ENCODE measurements around the gene IRF2.
A peak's percentile ranks its signal among the peaks of the same experiment; 100 is the strongest.

IRF2 gene

DNA sequence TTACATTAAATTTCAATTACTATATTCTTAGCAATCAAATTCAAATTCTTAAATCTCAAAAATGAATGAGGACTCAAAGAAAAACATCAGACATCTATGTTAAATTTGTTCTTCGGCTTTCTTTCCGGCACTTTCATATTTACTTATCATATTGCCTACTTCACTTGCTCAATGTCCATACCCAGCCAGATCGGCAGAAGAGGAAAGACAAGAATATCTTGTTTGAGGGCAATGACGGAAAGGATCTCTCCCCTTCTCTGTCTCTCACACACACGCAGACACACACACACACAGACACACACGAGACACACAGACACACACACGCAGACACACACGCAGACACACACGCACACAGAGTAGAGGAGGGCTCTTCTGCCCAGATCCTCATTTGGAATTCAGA lies 13.2 kb upstream of the IRF2 start:
- no peak overlapping the region for H3K4me3 ChIP-seq
- TF ChIP-seq, protein P1, sequence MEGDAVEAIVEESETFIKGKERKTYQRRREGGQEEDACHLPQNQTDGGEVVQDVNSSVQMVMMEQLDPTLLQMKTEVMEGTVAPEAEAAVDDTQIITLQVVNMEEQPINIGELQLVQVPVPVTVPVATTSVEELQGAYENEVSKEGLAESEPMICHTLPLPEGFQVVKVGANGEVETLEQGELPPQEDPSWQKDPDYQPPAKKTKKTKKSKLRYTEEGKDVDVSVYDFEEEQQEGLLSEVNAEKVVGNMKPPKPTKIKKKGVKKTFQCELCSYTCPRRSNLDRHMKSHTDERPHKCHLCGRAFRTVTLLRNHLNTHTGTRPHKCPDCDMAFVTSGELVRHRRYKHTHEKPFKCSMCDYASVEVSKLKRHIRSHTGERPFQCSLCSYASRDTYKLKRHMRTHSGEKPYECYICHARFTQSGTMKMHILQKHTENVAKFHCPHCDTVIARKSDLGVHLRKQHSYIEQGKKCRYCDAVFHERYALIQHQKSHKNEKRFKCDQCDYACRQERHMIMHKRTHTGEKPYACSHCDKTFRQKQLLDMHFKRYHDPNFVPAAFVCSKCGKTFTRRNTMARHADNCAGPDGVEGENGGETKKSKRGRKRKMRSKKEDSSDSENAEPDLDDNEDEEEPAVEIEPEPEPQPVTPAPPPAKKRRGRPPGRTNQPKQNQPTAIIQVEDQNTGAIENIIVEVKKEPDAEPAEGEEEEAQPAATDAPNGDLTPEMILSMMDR (IDR thresholded peaks at IDR 0.05), result no peak
- no peak overlapping the region for H3K27ac ChIP-seq

DNA sequence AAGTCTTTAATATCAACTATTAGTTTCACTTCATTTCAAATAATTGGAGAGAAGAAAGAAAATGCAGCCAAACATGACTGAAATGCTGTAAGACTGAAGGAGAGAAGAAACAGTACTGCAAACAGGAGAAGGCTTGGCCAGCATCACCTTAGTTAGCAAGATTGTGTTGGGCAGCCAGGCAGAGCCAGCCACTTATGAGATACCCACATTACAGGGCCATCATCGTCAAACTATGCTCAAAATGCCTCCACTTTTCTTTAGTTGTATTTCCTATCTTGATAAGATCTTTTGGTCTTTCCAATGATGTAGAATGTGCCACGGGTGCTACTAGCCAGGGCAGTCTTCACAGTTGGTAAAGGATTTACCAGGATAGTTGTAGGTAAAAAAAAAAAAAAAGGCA lies 10.9 kb upstream of the IRF2 start:
- DNase-seq (ENCODE audit: low spot score), result no peak
- Histone ChIP-seq H3K4me3 (no peak overlapping the region), H3K27ac (no peak overlapping the region)
- TF ChIP-seq, protein P1 (IDR thresholded peaks at IDR 0.05), result no peak

More for the DNA sequence above, 13.2 kb upstream of the IRF2 start:
- no peak for DNase-seq (ENCODE audit: low spot score)

DNA sequence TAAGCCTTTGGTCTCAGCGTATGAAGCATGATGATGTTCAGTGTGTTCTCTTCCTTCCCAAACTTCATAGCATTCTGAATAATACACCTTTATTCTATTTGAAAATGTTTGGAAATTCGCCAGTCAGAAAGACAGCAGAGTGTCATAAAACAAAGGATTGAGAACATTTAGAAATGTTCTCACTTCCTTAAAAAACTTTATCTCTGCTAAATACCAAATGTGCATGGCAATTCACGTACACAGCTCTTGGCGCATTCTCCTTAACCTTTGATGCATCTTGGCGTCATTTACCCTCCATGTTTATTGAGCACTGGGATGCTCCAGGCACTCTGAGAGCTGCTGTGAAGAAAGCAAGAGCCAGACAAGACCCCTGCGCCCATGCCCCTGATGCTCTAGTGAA lies 7.2 kb upstream of the IRF2 start:
- TF ChIP-seq, protein P1 (IDR thresholded peaks at IDR 0.05), result no peak
- Histone ChIP-seq H3K4me3 (no peak overlapping the region), H3K27ac (no peak overlapping the region)
- DNase-seq (ENCODE audit: low spot score), result no peak

DNA sequence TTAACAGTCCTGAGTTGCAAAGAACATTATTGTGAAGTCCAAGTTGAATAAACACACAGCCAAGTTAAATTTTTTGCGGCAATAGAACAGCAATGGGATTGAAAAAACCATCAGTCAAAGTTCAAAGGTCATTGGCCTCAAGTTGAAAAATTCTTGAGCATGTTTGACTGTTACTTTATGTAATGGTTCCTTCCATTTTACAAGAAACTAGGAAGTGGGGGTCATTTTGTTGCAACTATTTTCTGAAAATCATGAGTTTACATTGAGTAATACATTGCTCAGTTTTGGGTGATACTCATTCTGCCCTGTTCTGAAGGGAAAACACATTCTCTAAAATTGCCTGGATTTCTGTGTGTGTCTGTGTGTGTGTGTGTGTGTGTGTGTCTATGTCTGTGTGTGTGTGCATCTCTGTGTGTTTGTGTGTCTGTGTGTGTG lies 5.2 kb upstream of the IRF2 start:
- Histone ChIP-seq H3K27ac (peak overlapping the region in 1 of 2 donors; percentile 8), H3K4me3 (no peak overlapping the region)
- TF ChIP-seq, protein P1 (IDR thresholded peaks at IDR 0.05), result no peak
- DNase-seq (ENCODE audit: low spot score), result no peak

DNA sequence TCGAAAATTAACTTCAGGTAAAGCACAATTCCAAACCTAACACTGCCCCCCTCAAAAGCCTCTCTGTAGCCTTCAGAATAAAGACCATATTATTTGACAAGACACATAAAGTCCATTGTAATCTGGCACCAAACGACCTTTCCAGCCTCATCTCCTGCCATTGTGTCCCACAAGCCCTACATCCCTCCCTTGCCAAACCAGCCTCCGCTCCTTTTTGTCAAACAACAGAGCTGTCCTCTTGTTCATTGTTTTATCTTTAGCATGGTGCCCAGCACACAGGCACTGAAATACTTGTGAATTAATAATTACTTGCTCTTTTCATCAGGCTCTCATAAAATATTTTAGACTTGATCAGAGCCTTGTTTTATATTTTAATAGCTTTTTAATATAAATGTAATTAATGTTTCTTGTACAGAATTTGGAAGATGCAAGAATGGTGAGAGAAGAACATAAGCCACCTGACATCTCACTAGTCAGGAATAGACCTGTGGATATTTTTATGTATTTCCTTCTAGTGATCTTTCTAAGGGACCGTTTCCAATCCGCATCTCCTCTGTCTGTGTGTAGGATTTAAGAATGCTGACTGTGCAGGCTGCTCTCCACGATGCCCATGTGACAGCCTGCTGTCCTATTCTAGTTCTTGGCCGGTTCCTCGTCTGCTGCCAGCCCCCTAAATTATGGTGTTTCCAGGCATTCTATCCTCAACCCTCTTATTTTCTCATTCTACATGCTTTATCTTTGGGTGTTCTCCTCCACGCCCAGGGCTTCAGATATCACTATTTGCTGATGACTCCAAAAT lies 3.0 kb upstream of the IRF2 start:
- Histone ChIP-seq H3K27ac (no peak overlapping the region), H3K4me3 (no peak overlapping the region)
- DNase-seq (ENCODE audit: low spot score), result no peak
- TF ChIP-seq, protein P1 (IDR thresholded peaks at IDR 0.05), result no peak

DNA sequence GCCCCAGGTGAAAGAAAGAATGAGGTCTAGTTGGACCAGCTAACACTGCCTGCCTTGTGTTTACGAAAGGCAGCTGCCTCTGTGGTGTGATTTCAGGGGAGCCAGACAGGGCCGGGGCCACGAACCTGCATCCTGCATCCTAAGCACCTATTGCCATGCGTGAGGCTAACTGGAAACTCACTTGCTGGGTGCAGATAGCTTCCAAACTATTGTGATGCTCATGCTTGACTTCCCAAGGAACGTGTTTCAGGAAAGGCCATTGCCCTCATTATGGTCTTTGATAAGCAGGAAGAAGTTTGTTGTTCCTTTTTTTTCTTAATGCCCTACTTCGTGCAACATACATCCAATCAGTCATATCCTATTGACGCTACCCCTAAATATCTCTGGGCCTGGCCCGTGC lies 2.3 kb upstream of the IRF2 start:
- H3K4me3 ChIP-seq, result peak overlapping the region; percentile 5
- no peak for DNase-seq (ENCODE audit: low spot score)
- H3K27ac ChIP-seq, result no peak overlapping the region
- TF ChIP-seq, protein P1 (IDR thresholded peaks at IDR 0.05), result no peak

DNA sequence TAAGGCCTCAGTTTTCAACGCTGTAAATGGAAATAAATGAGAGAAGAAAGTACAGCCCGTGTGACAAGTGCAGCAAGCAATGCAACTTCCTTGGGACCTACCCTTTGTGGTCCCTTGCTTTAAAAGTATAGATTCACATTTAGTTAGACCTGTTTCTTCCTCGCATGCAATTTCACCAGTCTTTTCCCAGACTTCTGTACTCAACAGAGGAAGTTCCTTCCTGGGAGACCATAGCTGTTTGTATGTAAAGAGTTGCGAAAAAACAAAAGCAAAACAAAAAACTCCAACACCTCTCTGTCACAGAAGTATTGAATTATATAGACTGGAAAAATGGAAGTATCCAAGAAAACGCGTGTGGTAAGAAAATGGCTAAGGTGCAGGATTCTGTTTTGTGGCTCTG lies 1.1 kb upstream of the IRF2 start:
- DNase-seq (ENCODE audit: low spot score), result no peak
- Histone ChIP-seq H3K27ac (peak overlapping the region; percentile 99 to 100), H3K4me3 (peak overlapping the region; percentile 100)
- TF ChIP-seq, protein P1 (IDR thresholded peaks at IDR 0.05), result no peak

All from coronary artery (tissue), 2 donors.